ENCODE data around the gene SLC41A1. TPM values are rescaled to one million over a fixed set of nuclear protein-coding genes. Genes with fewer than 3 reads are reported as not detected.

Gene SLC41A1
- total RNA-seq, 1 donor from 2014 or later = 22.4 TPM

GRCh38 chr1:205798577-205798976 lies 14.4 kb downstream of the SLC41A1 start:
- H3K9ac ChIP-seq (ENCODE audit: low read length) = no peak overlapping the region
- TF ChIP-seq CTCF (IDR thresholded peaks at IDR 0.05; ENCODE audit: insufficient read depth, low read depth, low read length) (no peak), EZH2 (IDR thresholded peaks at IDR 0.05; ENCODE audit: insufficient read depth, low read length) (no peak)
- H3K4me3 Mint-ChIP-seq (ENCODE audit: unreplicated experiment) = no peak overlapping the region
- no peak overlapping the region for H2AFZ ChIP-seq (ENCODE audit: low read depth, low read length)
- DNase-seq (ENCODE audit: low read depth) (no peak), FAIRE-seq (no peak)
- H3K27me3 ChIP-seq (ENCODE audit: insufficient read depth, low read length) = no peaks in the 10 kb centered on the region
- no peak overlapping the region for H3K4me3 ChIP-seq (ENCODE audit: insufficient read depth, low read depth, low read length)
- H3K27ac Mint-ChIP-seq (ENCODE audit: unreplicated experiment) = no peak overlapping the region
- H3K27me3 Mint-ChIP-seq (ENCODE audit: low read depth, unreplicated experiment) = peaks cover 3% of the 10 kb centered on the region
- H3K36me3 Mint-ChIP-seq (ENCODE audit: low read depth, unreplicated experiment) = peaks cover 46% of the 10 kb centered on the region
- H3K4me1 ChIP-seq (ENCODE audit: insufficient read depth, low read length) = no peaks in the 10 kb centered on the region
- H4K20me1 ChIP-seq (ENCODE audit: insufficient read depth, low read length) = peaks cover 14% of the 10 kb centered on the region
- no peaks in the 10 kb centered on the region for H3K4me1 Mint-ChIP-seq (ENCODE audit: low read depth, unreplicated experiment)
- no peak overlapping the region for H3K27ac ChIP-seq (ENCODE audit: low read depth, low read length)
- H3K36me3 ChIP-seq (ENCODE audit: insufficient read depth, low read length) = peaks cover 14% of the 10 kb centered on the region
- H3K9me3 Mint-ChIP-seq (ENCODE audit: unreplicated experiment) = no peaks in the 10 kb centered on the region
- no peak overlapping the region for H3K4me2 ChIP-seq (ENCODE audit: low read length)
- H3K79me2 ChIP-seq (ENCODE audit: insufficient read depth, low read length) = no peaks in the 10 kb centered on the region
- no peaks in the 10 kb centered on the region for H3K9me3 ChIP-seq (ENCODE audit: insufficient read depth, low read depth, low read length)

DNA sequence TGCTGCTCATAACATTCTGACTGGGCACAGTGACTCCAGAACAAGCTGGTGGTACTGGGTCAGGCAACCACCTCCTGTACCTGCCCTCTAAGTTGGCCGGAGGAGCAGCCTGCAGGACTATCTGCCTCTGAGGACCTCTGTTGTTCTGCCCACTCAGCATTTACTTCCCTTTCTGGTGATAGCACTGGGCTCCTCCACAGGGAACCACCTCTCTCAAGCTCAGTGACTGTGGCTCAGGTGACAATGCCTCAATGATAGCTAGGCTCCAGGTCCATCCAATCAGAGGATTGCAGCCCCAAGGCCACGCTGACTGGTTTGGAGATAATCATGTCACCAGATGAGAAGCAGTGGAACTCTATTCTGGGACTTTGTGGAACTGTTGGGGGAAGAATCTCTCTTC lies 15.8 kb downstream of the SLC41A1 start:
- DNase-seq (ENCODE audit: low read depth) (no peak), FAIRE-seq (no peak)
- Histone ChIP-seq H2AFZ (ENCODE audit: low read depth, low read length) (no peak overlapping the region), H3K9me3 (ENCODE audit: insufficient read depth, low read depth, low read length) (no peaks in the 10 kb centered on the region), H3K4me3 (ENCODE audit: insufficient read depth, low read depth, low read length) (no peak overlapping the region), H3K4me2 (ENCODE audit: low read length) (no peak overlapping the region), H3K9ac (ENCODE audit: low read length) (no peak overlapping the region), H3K79me2 (ENCODE audit: insufficient read depth, low read length) (no peaks in the 10 kb centered on the region), H4K20me1 (ENCODE audit: insufficient read depth, low read length) (peaks cover 13% of the 10 kb centered on the region), H3K4me1 (ENCODE audit: insufficient read depth, low read length) (no peaks in the 10 kb centered on the region), H3K27ac (ENCODE audit: low read depth, low read length) (no peak overlapping the region), H3K36me3 (ENCODE audit: insufficient read depth, low read length) (peaks cover 14% of the 10 kb centered on the region), H3K27me3 (ENCODE audit: insufficient read depth, low read length) (no peaks in the 10 kb centered on the region)
- TF ChIP-seq EZH2 (IDR thresholded peaks at IDR 0.05; ENCODE audit: insufficient read depth, low read length) = no peak
- TF ChIP-seq CTCF (IDR thresholded peaks at IDR 0.05; ENCODE audit: insufficient read depth, low read depth, low read length) = no peak
- Mint-ChIP-seq H3K27ac (ENCODE audit: unreplicated experiment) (no peak overlapping the region), H3K4me3 (ENCODE audit: unreplicated experiment) (no peak overlapping the region), H3K36me3 (ENCODE audit: low read depth, unreplicated experiment) (peaks cover 46% of the 10 kb centered on the region), H3K9me3 (ENCODE audit: unreplicated experiment) (no peaks in the 10 kb centered on the region), H3K4me1 (ENCODE audit: low read depth, unreplicated experiment) (no peaks in the 10 kb centered on the region), H3K27me3 (ENCODE audit: low read depth, unreplicated experiment) (peaks cover 3% of the 10 kb centered on the region)

GRCh38 chr1:205794011-205794730 lies 18.8 kb downstream of the SLC41A1 start:
- no peak for FAIRE-seq
- H3K27me3 ChIP-seq (ENCODE audit: insufficient read depth, low read length) = no peaks in the 10 kb centered on the region
- no peaks in the 10 kb centered on the region for H3K9me3 ChIP-seq (ENCODE audit: insufficient read depth, low read depth, low read length)
- Mint-ChIP-seq H3K27ac (ENCODE audit: unreplicated experiment) (no peak overlapping the region), H3K27me3 (ENCODE audit: low read depth, unreplicated experiment) (no peaks in the 10 kb centered on the region), H3K4me1 (ENCODE audit: low read depth, unreplicated experiment) (no peaks in the 10 kb centered on the region), H3K36me3 (ENCODE audit: low read depth, unreplicated experiment) (peaks cover 34% of the 10 kb centered on the region), H3K4me3 (ENCODE audit: unreplicated experiment) (no peak overlapping the region), H3K9me3 (ENCODE audit: unreplicated experiment) (no peaks in the 10 kb centered on the region)
- H3K27ac ChIP-seq (ENCODE audit: low read depth, low read length) = no peak overlapping the region
- H3K4me3 ChIP-seq (ENCODE audit: insufficient read depth, low read depth, low read length) = no peak overlapping the region
- H3K9ac ChIP-seq (ENCODE audit: low read length) = no peak overlapping the region
- H3K79me2 ChIP-seq (ENCODE audit: insufficient read depth, low read length) = no peaks in the 10 kb centered on the region
- H2AFZ ChIP-seq (ENCODE audit: low read depth, low read length) = no peak overlapping the region
- no peak overlapping the region for H3K4me2 ChIP-seq (ENCODE audit: low read length)
- no peaks in the 10 kb centered on the region for H4K20me1 ChIP-seq (ENCODE audit: insufficient read depth, low read length)
- DNase-seq (ENCODE audit: low read depth) = no peak
- TF ChIP-seq EZH2 (IDR thresholded peaks at IDR 0.05; ENCODE audit: insufficient read depth, low read length) (no peak), CTCF (IDR thresholded peaks at IDR 0.05; ENCODE audit: insufficient read depth, low read depth, low read length) (no peak)
- peaks cover 16% of the 10 kb centered on the region for H3K36me3 ChIP-seq (ENCODE audit: insufficient read depth, low read length)
- no peaks in the 10 kb centered on the region for H3K4me1 ChIP-seq (ENCODE audit: insufficient read depth, low read length)
